Suprapubic skin (tissue), 4 donors: ENCODE data around the gene SNTN. TPM values are rescaled to one million over a fixed set of nuclear protein-coding genes. Genes with fewer than 3 reads are reported as not detected.
"Not testable (repeated sequence)": the region's sequence is repeated elsewhere in the genome, so short reads cannot be mapped to it uniquely, and the experiment has no call there.

Source experiments
- DNase-seq, 2 donors: peaks; one replicate each; pipeline ENCODE4 v3.0.0-alpha.2; 2019; ENCODE audit warnings: low spot score in 2 of 2
- H3K27ac ChIP-seq: fragments of 200-600 bp; sonication (generic); one replicate; pipeline ENCODE4 v1.5.1; 2019
- H3K27me3 ChIP-seq: fragments of 200-600 bp; sonication (generic); one replicate; pipeline ENCODE4 v1.5.1; 2019
- H3K36me3 ChIP-seq: fragments of 200-600 bp; sonication (generic); one replicate; pipeline ENCODE4 v1.5.1; 2019
- H3K4me1 ChIP-seq: fragments of 200-600 bp; sonication (generic); one replicate; pipeline ENCODE4 v1.5.1; 2019
- H3K4me3 ChIP-seq: fragments of 200-600 bp; sonication (generic); one replicate; pipeline ENCODE4 v1.5.1; 2019; ENCODE audit warnings: mild to moderate bottlenecking
- H3K9me3 ChIP-seq: fragments of 200-600 bp; sonication (generic); one replicate; pipeline ENCODE4 v1.5.1; 2019
- CTCF ChIP-seq, 2 donors: fragments of 200-600 bp in 1 of 2; fragments of 450-650 bp in 1 of 2; sonication (generic) in 1 of 2; IDR thresholded peaks; one replicate each; pipeline ENCODE4 v1.5.1; 2016 to 2019; ENCODE audit warnings: antibody characterized with exemption in 2 of 2, mild to moderate bottlenecking in 1 of 2, moderate library complexity in 1 of 2
- EP300 ChIP-seq: sonication (generic); formaldehyde crosslinking; IDR thresholded peaks from one replicate; pipeline ENCODE4 v1.6.1; 2017; ENCODE audit warnings: antibody characterized with exemption
- POLR2A ChIP-seq, 2 donors: fragments of 450-650 bp; IDR thresholded peaks; one replicate each; pipeline ENCODE4 v1.6.1; 2017; ENCODE audit warnings: antibody characterized with exemption in 2 of 2, mild to moderate bottlenecking in 2 of 2, moderate library complexity in 2 of 2
- POLR2AphosphoS5 ChIP-seq, 3 donors: sonication (generic); formaldehyde crosslinking; IDR thresholded peaks; one replicate each; pipeline ENCODE4 v1.6.1; 2017; ENCODE audit warnings: antibody characterized with exemption in 3 of 3
- WGBS: methylation state at CpG from one replicate; pipeline ENCODE4 v1.1.5; 2018; 5-methylcytosine and 5-hydroxymethylcytosine counted together
- total RNA-seq, 4 donors: library from RNA; depleted of rRNA; stranded (reverse); fragments of >200 nt; gene quantifications; one replicate each; pipeline ENCODE4 v1.1.0, GENCODE V29; 2016

The SNTN gene
- total RNA-seq, 4 donors from 2014 or later = not detected

- TF ChIP-seq POLR2A (IDR thresholded peaks at IDR 0.05) (no peak), CTCF (IDR thresholded peaks at IDR 0.05) (no peak), POLR2AphosphoS5 (IDR thresholded peaks at IDR 0.05) (no peak), EP300 (no peak)
- no peaks in the 10 kb centered on the region for H3K4me1 ChIP-seq
- WGBS = 90% methylated on average over 2 of the region's 2 CpGs
- H3K36me3 ChIP-seq = no peaks in the 10 kb centered on the region
- no peak for DNase-seq
- no peaks in the 10 kb centered on the region for H3K9me3 ChIP-seq
- H3K4me3 ChIP-seq = no peak overlapping the region
- no peaks in the 10 kb centered on the region for H3K27me3 ChIP-seq
- H3K27ac ChIP-seq = no peak overlapping the region
These were observed 12.7 kb upstream of the SNTN start for GRCh38 chr3:63639806-63640205.

- H3K4me3 ChIP-seq = no peak overlapping the region
- H3K27me3 ChIP-seq = no peaks in the 10 kb centered on the region
- no peak for DNase-seq
- H3K9me3 ChIP-seq = no peaks in the 10 kb centered on the region
- no peak overlapping the region for H3K27ac ChIP-seq
- TF ChIP-seq EP300 (no peak), CTCF (IDR thresholded peaks at IDR 0.05) (no peak), POLR2AphosphoS5 (IDR thresholded peaks at IDR 0.05) (no peak), POLR2A (IDR thresholded peaks at IDR 0.05) (no peak)
- 67% methylated on average over 1 of the region's 1 CpG for WGBS
- H3K4me1 ChIP-seq = no peaks in the 10 kb centered on the region
- no peaks in the 10 kb centered on the region for H3K36me3 ChIP-seq
These were observed 10.0 kb upstream of the SNTN start for GRCh38 chr3:63642488-63642887.

GRCh38 chr3:63644212-63644797 lies 8.2 kb upstream of the SNTN start:
- Histone ChIP-seq H3K4me3 (no peak overlapping the region), H3K36me3 (no peaks in the 10 kb centered on the region), H3K27ac (no peak overlapping the region), H3K27me3 (no peaks in the 10 kb centered on the region), H3K4me1 (no peaks in the 10 kb centered on the region), H3K9me3 (no peaks in the 10 kb centered on the region)
- DNase-seq = no peak
- WGBS = 64% methylated on average over 5 of the region's 5 CpGs
- TF ChIP-seq POLR2A (IDR thresholded peaks at IDR 0.05) (no peak), POLR2AphosphoS5 (IDR thresholded peaks at IDR 0.05) (no peak), CTCF (IDR thresholded peaks at IDR 0.05) (no peak), EP300 (no peak)

GRCh38 chr3:63644928-63645781 lies 7.3 kb upstream of the SNTN start:
- H3K4me1 ChIP-seq, H3K4me3 ChIP-seq: not testable (repeated sequence)

GRCh38 chr3:63654211-63654610 lies 1.7 kb downstream of the SNTN start:
- Histone ChIP-seq H3K4me1 (no peaks in the 10 kb centered on the region), H3K9me3 (no peaks in the 10 kb centered on the region), H3K4me3 (no peak overlapping the region), H3K27me3 (no peaks in the 10 kb centered on the region), H3K36me3 (no peaks in the 10 kb centered on the region), H3K27ac (no peak overlapping the region)
- DNase-seq = no peak
- 68% methylated on average over 4 of the region's 4 CpGs for WGBS
- TF ChIP-seq POLR2AphosphoS5 (IDR thresholded peaks at IDR 0.05) = no peak
- TF ChIP-seq EP300 = no peak
- no peak for TF ChIP-seq POLR2A (IDR thresholded peaks at IDR 0.05)
- no peak for TF ChIP-seq CTCF (IDR thresholded peaks at IDR 0.05)

More at GRCh38 chr3:63644928-63645781, 7.3 kb upstream of the SNTN start:
- not testable (repeated sequence) for H3K36me3 ChIP-seq, DNase-seq, H3K27ac ChIP-seq, H3K27me3 ChIP-seq, H3K9me3 ChIP-seq
- 74% methylated on average over 21 of the region's 25 CpGs for WGBS
